OCI-LY1 (cell line): ENCODE measurements around the gene GNPTAB.

Experiments used
- CTCF ChIP-seq: fragments of 200-600 bp; sonication (generic), shearing (Covaris generic); IDR thresholded peaks from 2 replicates; pipeline ENCODE4 v1.5.1; 2017; ENCODE audit warnings: mild to moderate bottlenecking, antibody characterized with exemption, low read length, moderate library complexity, mixed read lengths
- EZH2 ChIP-seq: fragments of 200-600 bp; sonication (generic), shearing (Covaris generic); IDR thresholded peaks from 2 replicates; pipeline ENCODE4 v1.8.0; 2017; ENCODE audit warnings: borderline replicate concordance, mixed run types, mild to moderate bottlenecking, antibody characterized with exemption, low read length, moderate library complexity, mixed read lengths

- TF ChIP-seq CTCF (no peak), EZH2 (no peak)
Observed at GRCh38 chr12:101775816-101776215, 54.9 kb downstream of the GNPTAB start.
